CD14-positive monocyte (primary cell): ENCODE data around the gene KCNT2. TPM values are rescaled to one million over a fixed set of nuclear protein-coding genes. Genes with fewer than 3 reads are reported as not detected.

Experiments used
- DNase-seq, 3 donors: peaks; one replicate each; pipeline ENCODE4 v3.0.0-alpha.2; 2011 to 2022
- H2AFZ ChIP-seq: 2 replicates; pipeline ENCODE4 v1.6.0; 2012; ENCODE audit warnings: mild to moderate bottlenecking, low read depth, low read length, inconsistent platforms; ENCODE audit not compliant: insufficient read depth, poor library complexity, severe bottlenecking
- H3K27ac ChIP-seq, 2 donors: 1 replicate in 1 of 2; 2 replicates in 1 of 2; pipeline ENCODE4 v1.5.1; 2012 to 2013; ENCODE audit warnings: low read length in 2 of 2, control low read depth in 1 of 2, inconsistent platforms in 1 of 2, low read depth in 1 of 2, mild to moderate bottlenecking in 1 of 2
- H3K27me3 ChIP-seq, 2 donors: one replicate each; pipeline versions ENCODE4 v1.6.0 to v1.6.1; 2011 to 2013; ENCODE audit warnings: low read length in 2 of 2; ENCODE audit not compliant: control insufficient read depth in 2 of 2, insufficient read depth in 2 of 2
- H3K36me3 ChIP-seq, 2 donors: replicated peaks in 1 of 2; 1 replicate in 1 of 2; 2 replicates in 1 of 2; pipeline versions ENCODE4 v1.5.1 to v1.6.1; 2012 to 2013; ENCODE audit warnings: low read length in 2 of 2, control low read depth in 1 of 2, inconsistent platforms in 1 of 2, mild to moderate bottlenecking in 1 of 2; ENCODE audit not compliant: insufficient read depth in 2 of 2, control insufficient read depth in 1 of 2
- H3K4me1 ChIP-seq, 2 donors: 1 replicate in 1 of 2; 2 replicates in 1 of 2; pipeline versions ENCODE4 v1.5.1 to v1.6.1; 2012 to 2013; ENCODE audit warnings: low read length in 2 of 2, control low read depth in 1 of 2, inconsistent platforms in 1 of 2, mild to moderate bottlenecking in 1 of 2, moderate library complexity in 1 of 2; ENCODE audit not compliant: insufficient read depth in 2 of 2, control insufficient read depth in 1 of 2
- H3K4me2 ChIP-seq: replicated peaks from 2 replicates; pipeline ENCODE3; 2012; ENCODE audit warnings: low read length, moderate library complexity, mild to moderate bottlenecking; ENCODE audit not compliant: poor library complexity, severe bottlenecking; ENCODE audit errors: extremely low read depth
- H3K4me3 ChIP-seq, 3 experiments: fragments of 200-600 bp in 1 of 3; sonication (generic) in 1 of 3; replicated peaks in 1 of 3; 1 replicate in 2 of 3; 2 replicates in 1 of 3; pipeline ENCODE4 v1.5.1; 2011 to 2013; ENCODE audit warnings: low read length in 3 of 3, mild to moderate bottlenecking in 3 of 3, control low read depth in 2 of 3, low read depth in 2 of 3, inconsistent platforms in 1 of 3, moderate library complexity in 1 of 3
- H3K79me2 ChIP-seq: 2 replicates; pipeline ENCODE4 v1.6.0; 2012; ENCODE audit warnings: mild to moderate bottlenecking, control low read depth, inconsistent platforms, low read length, moderate library complexity; ENCODE audit not compliant: insufficient read depth
- H3K9ac ChIP-seq: 2 replicates; pipeline ENCODE4 v1.6.0; 2017; ENCODE audit warnings: low read length, mild to moderate bottlenecking; ENCODE audit not compliant: insufficient read depth, poor library complexity, severe bottlenecking
- H3K9me3 ChIP-seq, 2 donors: replicated peaks in 1 of 2; 1 replicate in 1 of 2; 2 replicates in 1 of 2; pipeline versions ENCODE4 v1.5.1 to v1.6.1; 2012 to 2013; ENCODE audit warnings: low read length in 2 of 2, control low read depth in 1 of 2; ENCODE audit not compliant: control insufficient read depth in 1 of 2, insufficient read depth in 1 of 2
- H4K20me1 ChIP-seq: 2 replicates; pipeline ENCODE4 v1.6.0; 2012; ENCODE audit warnings: mild to moderate bottlenecking, low read length, control low read depth, moderate library complexity; ENCODE audit not compliant: insufficient read depth
- H3K27ac Mint-ChIP-seq, 7 donors: one replicate each; pipeline ENCODE4 v1.8.0; 2020; ENCODE audit warnings: mild to moderate bottlenecking in 7 of 7, mixed read lengths in 7 of 7, moderate library complexity in 6 of 7, inconsistent platforms in 2 of 7
- H3K27me3 Mint-ChIP-seq, 3 donors: one replicate each; pipeline ENCODE4 v1.8.0; 2021 to 2022; ENCODE audit warnings: low read depth in 3 of 3, mild to moderate bottlenecking in 3 of 3, mixed read lengths in 3 of 3, moderate library complexity in 3 of 3, inconsistent platforms in 1 of 3
- H3K36me3 Mint-ChIP-seq, 2 donors: one replicate each; pipeline ENCODE4 v1.8.0; 2020; ENCODE audit warnings: mixed read lengths in 2 of 2, inconsistent platforms in 1 of 2, mild to moderate bottlenecking in 1 of 2
- H3K4me1 Mint-ChIP-seq: one replicate; pipeline ENCODE4 v1.8.0; 2020; ENCODE audit warnings: mild to moderate bottlenecking, mixed read lengths
- H3K4me3 Mint-ChIP-seq, 2 donors: one replicate each; pipeline ENCODE4 v1.8.0; 2020; ENCODE audit warnings: mild to moderate bottlenecking in 2 of 2, mixed read lengths in 2 of 2, moderate library complexity in 1 of 2
- H3K9me3 Mint-ChIP-seq, 7 donors: one replicate each; pipeline ENCODE4 v1.8.0; 2020 to 2022; ENCODE audit warnings: mixed read lengths in 7 of 7, mild to moderate bottlenecking in 6 of 7, moderate library complexity in 6 of 7, inconsistent platforms in 2 of 7
- WGBS: methylation state at CpG from one replicate; pipeline ENCODE4 v1.1.5; 2013; ENCODE audit warnings: missing lambda C conversion rate; ENCODE audit not compliant: insufficient coverage; 5-methylcytosine and 5-hydroxymethylcytosine counted together
- intact Hi-C, 2 donors: fragments of 100-400 bp; cut with micrococcal nuclease; formaldehyde crosslinking; loops; one replicate each; pipeline versions ENCODE4 v1.15.0 to v1.15.1; 2023
- polyA plus RNA-seq, 3 donors: library from polyadenylated mRNA; depleted of rRNA in 1 of 3; unstranded in 2 of 3; stranded (reverse) in 1 of 3; fragments of 300-500 nt in 2 of 3; fragments of >200 nt in 1 of 3; fragmentation: Illumina TruSeq in 2 of 3; gene quantifications; 1 replicate in 2 of 3; 2 replicates in 1 of 3; pipeline ENCODE4 v1.2.3, GENCODE V29; 2012 to 2021
- TF ChIP-seq, protein P1 (sequence below): fragments of 200-600 bp; IDR thresholded peaks from one replicate; pipeline ENCODE4 v1.8.0; 2022; ENCODE audit warnings: antibody characterized with exemption, mild to moderate bottlenecking

KCNT2 gene
- polyA plus RNA-seq, 3 donors = not detected

- no peak overlapping the region for H3K4me3 Mint-ChIP-seq
- Histone ChIP-seq H4K20me1 (no peaks in the 10 kb centered on the region), H2AFZ (no peak overlapping the region), H3K79me2 (no peaks in the 10 kb centered on the region), H3K9me3 (no peaks in the 10 kb centered on the region), H3K4me3 (no peak overlapping the region), H3K36me3 (no peaks in the 10 kb centered on the region), H3K4me1 (peaks cover 4 to 6% of the 10 kb centered on the region in 2 donors), H3K4me2 (no peak overlapping the region), H3K27me3 (no peaks in the 10 kb centered on the region), H3K9ac (no peak overlapping the region), H3K27ac (no peak overlapping the region)
- H3K27me3 Mint-ChIP-seq = no peaks in the 10 kb centered on the region
- peaks cover 15% of the 10 kb centered on the region for H3K4me1 Mint-ChIP-seq
- no peak for DNase-seq
- no peaks in the 10 kb centered on the region for H3K9me3 Mint-ChIP-seq
- intact Hi-C loops = loop anchor here in 1 of 2 donors (5.0 kb wide), 1 partner anchor 508 kb away; no protein-coding TSS in a partner anchor
- no CpG with 5 or more reads among the region's 3 CpGs for WGBS
- no peak overlapping the region for H3K27ac Mint-ChIP-seq
- no peaks in the 10 kb centered on the region for H3K36me3 Mint-ChIP-seq
- TF ChIP-seq, protein P1, sequence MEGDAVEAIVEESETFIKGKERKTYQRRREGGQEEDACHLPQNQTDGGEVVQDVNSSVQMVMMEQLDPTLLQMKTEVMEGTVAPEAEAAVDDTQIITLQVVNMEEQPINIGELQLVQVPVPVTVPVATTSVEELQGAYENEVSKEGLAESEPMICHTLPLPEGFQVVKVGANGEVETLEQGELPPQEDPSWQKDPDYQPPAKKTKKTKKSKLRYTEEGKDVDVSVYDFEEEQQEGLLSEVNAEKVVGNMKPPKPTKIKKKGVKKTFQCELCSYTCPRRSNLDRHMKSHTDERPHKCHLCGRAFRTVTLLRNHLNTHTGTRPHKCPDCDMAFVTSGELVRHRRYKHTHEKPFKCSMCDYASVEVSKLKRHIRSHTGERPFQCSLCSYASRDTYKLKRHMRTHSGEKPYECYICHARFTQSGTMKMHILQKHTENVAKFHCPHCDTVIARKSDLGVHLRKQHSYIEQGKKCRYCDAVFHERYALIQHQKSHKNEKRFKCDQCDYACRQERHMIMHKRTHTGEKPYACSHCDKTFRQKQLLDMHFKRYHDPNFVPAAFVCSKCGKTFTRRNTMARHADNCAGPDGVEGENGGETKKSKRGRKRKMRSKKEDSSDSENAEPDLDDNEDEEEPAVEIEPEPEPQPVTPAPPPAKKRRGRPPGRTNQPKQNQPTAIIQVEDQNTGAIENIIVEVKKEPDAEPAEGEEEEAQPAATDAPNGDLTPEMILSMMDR = no peak
Observed at GRCh38 chr1:196655071-196655470, 46.8 kb upstream of the KCNT2 start.

GRCh38 chr1:196654271-196654670 is 46.0 kb upstream of the KCNT2 start:
- Histone ChIP-seq H3K9ac (no peak overlapping the region), H3K36me3 (no peaks in the 10 kb centered on the region), H3K27ac (no peak overlapping the region), H3K4me1 (peaks cover 4 to 6% of the 10 kb centered on the region in 2 donors), H3K79me2 (no peaks in the 10 kb centered on the region), H3K27me3 (no peaks in the 10 kb centered on the region), H3K4me2 (no peak overlapping the region), H3K9me3 (no peaks in the 10 kb centered on the region), H3K4me3 (no peak overlapping the region), H4K20me1 (no peaks in the 10 kb centered on the region), H2AFZ (no peak overlapping the region)
- Mint-ChIP-seq H3K27me3 (no peaks in the 10 kb centered on the region), H3K9me3 (no peaks in the 10 kb centered on the region), H3K27ac (no peak overlapping the region), H3K4me1 (peaks cover 13% of the 10 kb centered on the region), H3K4me3 (no peak overlapping the region), H3K36me3 (no peaks in the 10 kb centered on the region)
- WGBS = no CpG with 5 or more reads among the region's 2 CpGs
- TF ChIP-seq, protein P1 = no peak
- intact Hi-C loops = no loop called here
- no peak for DNase-seq
